ENCODE measurements around the gene SNN. TPM values are rescaled to one million over a fixed set of nuclear protein-coding genes. Genes with fewer than 3 reads are reported as not detected.
A peak's percentile ranks its signal among the peaks of the same experiment; 100 is the strongest.

Gene SNN
- total and polyA plus RNA-seq, 12 donors = 10.1 to 61.4 (median 35.9) TPM

DNA sequence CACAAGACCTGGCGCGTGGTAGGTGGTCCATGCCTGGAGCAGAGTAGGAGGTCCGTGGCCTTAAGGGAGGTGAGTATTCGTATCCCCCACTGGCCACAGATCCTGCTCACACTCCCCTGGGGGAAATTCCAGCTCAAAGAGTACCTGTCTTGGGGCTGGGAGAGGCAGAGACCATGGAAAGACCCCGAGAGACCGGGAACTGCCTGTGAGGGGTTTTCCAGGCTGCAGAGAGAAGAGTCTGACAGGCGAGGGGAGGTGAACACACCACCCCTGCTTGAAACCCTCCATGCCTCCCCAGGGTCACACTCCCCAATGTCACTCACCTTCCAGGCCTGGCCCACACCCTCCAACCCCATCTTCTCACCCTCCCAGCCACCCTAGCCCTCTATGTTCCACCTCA is 12.6 kb upstream of the SNN start:
- H3K4me1 ChIP-seq = peaks cover 0 to 14% (median 5%) of the 10 kb centered on the region in 9 donors
- no peaks in the 10 kb centered on the region for H3K27me3 ChIP-seq
- H3K36me3 ChIP-seq = no peaks in the 10 kb centered on the region
- intact Hi-C loops (cut with DNase I) = no loop called here
- no peaks in the 10 kb centered on the region for H3K9me3 ChIP-seq
- no peak overlapping the region for H3K27ac ChIP-seq
- WGBS, 2 donors = 92 to 96% methylated on average over 7 of the region's 7 CpGs
- TF ChIP-seq CTCF (IDR thresholded peaks at IDR 0.05) = no peak
- no peak overlapping the region for H3K4me3 ChIP-seq
- ATAC-seq (no peak), DNase-seq (no peak)

DNA sequence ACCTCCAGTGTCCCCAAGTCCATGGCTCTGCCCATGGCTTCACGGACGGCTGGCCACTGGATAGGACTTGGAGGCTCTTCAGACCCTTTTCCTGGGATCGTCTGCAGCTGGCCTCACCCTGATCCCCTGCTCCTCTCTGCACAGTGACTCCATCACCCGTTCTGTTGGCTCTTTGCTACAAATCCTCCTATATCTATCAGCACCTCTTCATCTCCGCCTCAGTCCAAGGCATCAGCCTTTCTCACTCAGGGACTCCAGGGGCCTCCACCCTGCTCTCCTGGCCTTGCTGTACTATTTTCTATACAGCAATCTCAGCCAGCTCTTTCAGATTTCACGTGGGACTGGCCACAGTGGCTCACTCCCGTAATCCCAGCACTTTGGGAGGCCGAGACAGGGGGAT is 10.7 kb upstream of the SNN start:
- DNase-seq (no peak), ATAC-seq (no peak)
- Histone ChIP-seq H3K27me3 (no peaks in the 10 kb centered on the region), H3K36me3 (no peaks in the 10 kb centered on the region), H3K9me3 (no peaks in the 10 kb centered on the region), H3K4me1 (peaks cover 0 to 14% (median 5%) of the 10 kb centered on the region in 9 donors), H3K27ac (no peak overlapping the region), H3K4me3 (no peak overlapping the region)
- intact Hi-C loops (cut with DNase I) = no loop called here
- WGBS, 2 donors = 86 to 87% methylated on average over 8 of the region's 8 CpGs
- TF ChIP-seq CTCF (IDR thresholded peaks at IDR 0.05) = no peak

GRCh38 chr16:11658896-11659708 is 9.2 kb upstream of the SNN start:
- DNase-seq (peak in 1 of 2 donors; percentile 36), ATAC-seq (peak; percentile 40 to 86 (median 70))
- 64 to 81% methylated on average over 19 of the region's 19 CpGs for WGBS, 2 donors

DNA sequence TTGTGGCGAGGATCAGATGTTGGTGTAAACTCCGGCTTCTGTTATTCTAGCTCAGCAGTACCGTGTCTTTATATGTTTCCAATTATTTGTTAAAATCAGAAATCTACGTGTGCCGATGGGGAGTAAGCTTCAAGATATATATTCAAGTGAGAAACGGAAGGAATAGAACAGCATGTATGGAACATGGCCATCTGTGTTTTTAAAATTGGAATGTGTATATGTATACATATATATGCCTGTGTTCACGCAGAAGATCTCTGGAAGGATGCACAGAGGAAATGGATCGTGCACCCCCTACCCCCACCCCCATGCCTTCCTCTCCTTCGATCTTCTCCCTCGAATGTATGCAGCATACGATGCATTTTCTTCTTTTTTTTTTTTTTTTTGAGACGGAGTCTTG is 7.7 kb upstream of the SNN start:
- Histone ChIP-seq H3K36me3 (no peaks in the 10 kb centered on the region), H3K27ac (no peak overlapping the region), H3K27me3 (no peaks in the 10 kb centered on the region), H3K4me3 (no peak overlapping the region), H3K4me1 (peaks cover 3 to 27% (median 17%) of the 10 kb centered on the region in 9 donors), H3K9me3 (no peaks in the 10 kb centered on the region)
- intact Hi-C loops (cut with DNase I) = loop anchor here in 1 of 10 donors (10.0 kb wide), 1 partner anchor 54 kb away; no protein-coding TSS in a partner anchor
- ATAC-seq (no peak), DNase-seq (no peak)
- no peak for TF ChIP-seq CTCF (IDR thresholded peaks at IDR 0.05)
- WGBS, 2 donors = 82 to 92% methylated on average over 12 of the region's 12 CpGs

More at GRCh38 chr16:11658896-11659708, 9.2 kb upstream of the SNN start:
- H3K27ac ChIP-seq = peak overlapping the region in 3 of 10 donors; percentile 9 to 29 (median 19)
- H3K9me3 ChIP-seq = no peaks in the 10 kb centered on the region
- intact Hi-C loops (cut with DNase I) = no loop called here
- no peak for TF ChIP-seq CTCF (IDR thresholded peaks at IDR 0.05)
- H3K36me3 ChIP-seq = no peaks in the 10 kb centered on the region
- H3K4me3 ChIP-seq = no peak overlapping the region
- H3K27me3 ChIP-seq = no peaks in the 10 kb centered on the region
- peaks cover 0 to 14% (median 5%) of the 10 kb centered on the region in 9 donors for H3K4me1 ChIP-seq
